Vagina (tissue), 2 donors: ENCODE results near the gene P3H2. TPM values are rescaled to one million over a fixed set of nuclear protein-coding genes. Genes with fewer than 3 reads are reported as not detected.

Experiments used
- DNase-seq, 2 donors: peaks; one replicate each; pipeline ENCODE4 v3.0.0-alpha.2; 2017; ENCODE audit errors: extremely low spot score in 2 of 2
- H3K27ac ChIP-seq: fragments of 200-600 bp; sonication (generic); one replicate; pipeline ENCODE4 v1.5.1; 2019
- H3K27me3 ChIP-seq: fragments of 200-600 bp; sonication (generic); one replicate; pipeline ENCODE4 v1.5.1; 2019
- H3K36me3 ChIP-seq, 2 donors: fragments of 200-600 bp; sonication (generic); one replicate each; pipeline ENCODE4 v1.5.1; 2017 to 2019
- H3K4me1 ChIP-seq: fragments of 200-600 bp; sonication (generic); one replicate; pipeline ENCODE4 v1.5.1; 2019
- H3K4me3 ChIP-seq, 2 donors: fragments of 200-600 bp; sonication (generic); 1 replicate in 1 of 2; 2 replicates in 1 of 2; pipeline ENCODE4 v1.5.1; 2016 to 2019
- H3K9me3 ChIP-seq: fragments of 200-600 bp; sonication (generic); one replicate; pipeline ENCODE4 v1.5.1; 2019
- CTCF ChIP-seq, 3 experiments: fragments of 450-650 bp in 2 of 3; fragments of 200-600 bp in 1 of 3; sonication (generic) in 1 of 3; IDR thresholded peaks; one replicate each; pipeline ENCODE4 v1.5.1; 2017 to 2019; ENCODE audit warnings: antibody characterized with exemption in 3 of 3, mild to moderate bottlenecking in 2 of 3, moderate library complexity in 2 of 3
- POLR2A ChIP-seq, 2 donors: fragments of 450-650 bp; IDR thresholded peaks; one replicate each; pipeline ENCODE4 v1.6.1; 2017; ENCODE audit warnings: antibody characterized with exemption in 2 of 2, mild to moderate bottlenecking in 2 of 2, moderate library complexity in 2 of 2
- POLR2AphosphoS5 ChIP-seq, 2 donors: sonication (generic); formaldehyde crosslinking; IDR thresholded peaks; one replicate each; pipeline ENCODE4 v1.9.0; 2017; ENCODE audit warnings: antibody characterized with exemption in 2 of 2, mild to moderate bottlenecking in 2 of 2, low read depth in 1 of 2; ENCODE audit not compliant: insufficient read depth in 1 of 2
- intact Hi-C: fragments of 100-400 bp; cut with DNase I; formaldehyde crosslinking; loops from one replicate; pipeline ENCODE4 v1.15.1; 2023
- total RNA-seq: library from RNA; depleted of rRNA; stranded (reverse); fragments of >200 nt; gene quantifications from one replicate; pipeline ENCODE4 v1.2.3, GENCODE V29; 2016

The P3H2 gene
- total RNA-seq, 1 donor from 2014 or later = 41.7 TPM

GRCh38 chr3:189948724-189949045, 172.0 kb downstream of the P3H2 start:
- no peak for DNase-seq
- H3K4me1 ChIP-seq = peaks cover 10% of the 10 kb centered on the region
- no peaks in the 10 kb centered on the region for H3K9me3 ChIP-seq
- H3K36me3 ChIP-seq = no peaks in the 10 kb centered on the region
- H3K4me3 ChIP-seq = no peak overlapping the region
- intact Hi-C loops = no loop called here
- no peaks in the 10 kb centered on the region for H3K27me3 ChIP-seq
- H3K27ac ChIP-seq = no peak overlapping the region
- TF ChIP-seq CTCF (IDR thresholded peaks at IDR 0.05) = no peak
- TF ChIP-seq POLR2AphosphoS5 (IDR thresholded peaks at IDR 0.05; ENCODE audit: insufficient read depth in 1 of 2, low read depth in 1 of 2) = no peak
- no peak for TF ChIP-seq POLR2A (IDR thresholded peaks at IDR 0.05)

- no peak for TF ChIP-seq POLR2AphosphoS5 (IDR thresholded peaks at IDR 0.05; ENCODE audit: insufficient read depth in 1 of 2, low read depth in 1 of 2)
- TF ChIP-seq CTCF (IDR thresholded peaks at IDR 0.05) = no peak
- no peak for TF ChIP-seq POLR2A (IDR thresholded peaks at IDR 0.05)
- Histone ChIP-seq H3K27me3 (no peaks in the 10 kb centered on the region), H3K4me3 (no peak overlapping the region), H3K36me3 (no peaks in the 10 kb centered on the region), H3K9me3 (no peaks in the 10 kb centered on the region), H3K27ac (no peak overlapping the region), H3K4me1 (peaks cover 10% of the 10 kb centered on the region)
- intact Hi-C loops = no loop called here
- DNase-seq = no peak
These were observed 172.6 kb downstream of the P3H2 start for GRCh38 chr3:189947948-189948723.

- Histone ChIP-seq H3K9me3 (no peaks in the 10 kb centered on the region), H3K4me1 (peaks cover 10% of the 10 kb centered on the region), H3K27me3 (no peaks in the 10 kb centered on the region), H3K27ac (no peak overlapping the region), H3K4me3 (no peak overlapping the region), H3K36me3 (no peaks in the 10 kb centered on the region)
- intact Hi-C loops = no loop called here
- TF ChIP-seq CTCF (IDR thresholded peaks at IDR 0.05) (no peak), POLR2AphosphoS5 (IDR thresholded peaks at IDR 0.05; ENCODE audit: insufficient read depth in 1 of 2, low read depth in 1 of 2) (no peak), POLR2A (IDR thresholded peaks at IDR 0.05) (no peak)
- DNase-seq = no peak
These were observed 173.6 kb downstream of the P3H2 start for GRCh38 chr3:189947068-189947467.

- no peaks in the 10 kb centered on the region for H3K27me3 ChIP-seq
- no peaks in the 10 kb centered on the region for H3K9me3 ChIP-seq
- no peaks in the 10 kb centered on the region for H3K36me3 ChIP-seq
- H3K4me1 ChIP-seq = peaks cover 10% of the 10 kb centered on the region
- no peak overlapping the region for H3K4me3 ChIP-seq
- intact Hi-C loops = no loop called here
- DNase-seq = no peak
- no peak for TF ChIP-seq CTCF (IDR thresholded peaks at IDR 0.05)
- TF ChIP-seq POLR2A (IDR thresholded peaks at IDR 0.05) = no peak
- no peak for TF ChIP-seq POLR2AphosphoS5 (IDR thresholded peaks at IDR 0.05; ENCODE audit: insufficient read depth in 1 of 2, low read depth in 1 of 2)
- H3K27ac ChIP-seq = no peak overlapping the region
These were observed 174.6 kb downstream of the P3H2 start for GRCh38 chr3:189945935-189946709.
